NT2/D1 (cell line): ENCODE measurements around the gene ATG101.

Experiments used
- DNase-seq: peaks from one replicate; pipeline ENCODE4 v3.0.0-alpha.2; 2011; ENCODE audit warnings: low read depth, low spot score
- H3K27me3 ChIP-seq: 2 replicates; pipeline ENCODE4 v1.6.0; 2011; ENCODE audit warnings: mild to moderate bottlenecking; ENCODE audit not compliant: insufficient read length, insufficient read depth
- H3K36me3 ChIP-seq: 2 replicates; pipeline ENCODE4 v1.6.1; 2011; ENCODE audit warnings: mild to moderate bottlenecking, low read length, mixed read lengths; ENCODE audit not compliant: insufficient read depth, insufficient read length
- H3K4me1 ChIP-seq: 2 replicates; pipeline ENCODE4 v1.5.1; 2011; ENCODE audit not compliant: insufficient read depth, insufficient read length
- H3K4me3 ChIP-seq: 2 replicates; pipeline ENCODE4 v1.5.1; 2011; ENCODE audit warnings: low read depth; ENCODE audit not compliant: insufficient read length
- H3K9ac ChIP-seq: 2 replicates; pipeline ENCODE4 v1.6.0; 2011; ENCODE audit warnings: low read depth; ENCODE audit not compliant: insufficient read length
- H3K9me3 ChIP-seq: 2 replicates; pipeline ENCODE4 v1.5.1; 2011; ENCODE audit warnings: mild to moderate bottlenecking, low read length; ENCODE audit not compliant: insufficient read depth
- SUZ12 ChIP-seq: IDR thresholded peaks from 2 replicates; pipeline ENCODE4 v1.6.1; 2011; ENCODE audit not compliant: insufficient read length, insufficient read depth; ENCODE audit errors: extremely low read depth
- YY1 ChIP-seq: IDR thresholded peaks from 2 replicates; pipeline ENCODE4 v1.6.1; 2011; ENCODE audit not compliant: insufficient read length, insufficient read depth
- ZNF274 ChIP-seq: IDR thresholded peaks from 2 replicates; pipeline ENCODE4 v1.6.1; 2011; ENCODE audit warnings: mild to moderate bottlenecking, low read depth, low read length

The ATG101 gene

DNA sequence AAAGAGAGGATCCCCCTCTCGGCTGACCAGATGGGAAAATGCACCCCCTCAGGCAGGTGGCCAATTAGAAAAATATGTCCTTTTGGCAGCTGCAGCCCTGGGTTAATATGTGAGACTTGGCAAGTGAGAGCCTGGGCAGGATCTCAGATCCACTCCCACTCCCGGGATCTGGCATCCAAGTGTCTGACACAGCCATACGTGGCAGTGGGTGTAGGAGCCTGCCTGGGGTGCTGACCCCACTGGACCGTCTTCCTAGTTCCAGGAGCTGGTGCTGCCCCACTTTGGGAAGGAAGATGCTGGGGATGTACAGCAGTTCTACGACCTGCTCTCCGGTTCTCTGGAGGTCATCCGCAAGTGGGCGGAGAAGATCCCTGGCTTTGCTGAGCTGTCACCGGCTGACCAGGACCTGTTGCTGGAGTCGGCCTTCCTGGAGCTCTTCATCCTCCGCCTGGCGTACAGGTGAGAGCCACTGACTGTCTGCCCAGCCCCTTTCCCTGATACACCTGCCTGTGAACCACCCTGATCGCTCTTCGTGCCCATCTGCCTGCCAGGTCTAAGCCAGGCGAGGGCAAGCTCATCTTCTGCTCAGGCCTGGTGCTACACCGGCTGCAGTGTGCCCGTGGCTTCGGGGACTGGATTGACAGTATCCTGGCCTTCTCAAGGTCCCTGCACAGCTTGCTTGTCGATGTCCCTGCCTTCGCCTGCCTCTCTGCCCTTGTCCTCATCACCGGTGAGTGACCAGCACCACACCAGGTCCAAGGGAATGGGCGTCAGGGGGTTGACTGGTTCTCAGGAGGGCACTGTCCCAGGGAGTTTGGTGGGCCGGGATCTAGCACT, 12.8 kb upstream of the ATG101 start:
- no peak for DNase-seq
- no peaks in the 10 kb centered on the region for H3K9me3 ChIP-seq
- no peak overlapping the region for H3K4me3 ChIP-seq
- no peak for TF ChIP-seq YY1
- no peak for TF ChIP-seq ZNF274
- TF ChIP-seq SUZ12: no peak
- peaks cover 9% of the 10 kb centered on the region for H3K4me1 ChIP-seq
- peak overlapping the region; percentile 17 for H3K9ac ChIP-seq
- peaks cover 8% of the 10 kb centered on the region for H3K27me3 ChIP-seq
- H3K36me3 ChIP-seq: peaks cover 68% of the 10 kb centered on the region

GRCh38 chr12:52057638-52058576, 11.9 kb upstream of the ATG101 start:
- H3K9me3 ChIP-seq: no peaks in the 10 kb centered on the region
- peaks cover 61% of the 10 kb centered on the region for H3K36me3 ChIP-seq
- H3K27me3 ChIP-seq: peaks cover under 1% of the 10 kb centered on the region
- TF ChIP-seq YY1 (no peak), SUZ12 (no peak), ZNF274 (no peak)
- H3K9ac ChIP-seq: peak overlapping the region; percentile 17
- DNase-seq: no peak
- H3K4me3 ChIP-seq: no peak overlapping the region
- peaks cover 3% of the 10 kb centered on the region for H3K4me1 ChIP-seq

DNA sequence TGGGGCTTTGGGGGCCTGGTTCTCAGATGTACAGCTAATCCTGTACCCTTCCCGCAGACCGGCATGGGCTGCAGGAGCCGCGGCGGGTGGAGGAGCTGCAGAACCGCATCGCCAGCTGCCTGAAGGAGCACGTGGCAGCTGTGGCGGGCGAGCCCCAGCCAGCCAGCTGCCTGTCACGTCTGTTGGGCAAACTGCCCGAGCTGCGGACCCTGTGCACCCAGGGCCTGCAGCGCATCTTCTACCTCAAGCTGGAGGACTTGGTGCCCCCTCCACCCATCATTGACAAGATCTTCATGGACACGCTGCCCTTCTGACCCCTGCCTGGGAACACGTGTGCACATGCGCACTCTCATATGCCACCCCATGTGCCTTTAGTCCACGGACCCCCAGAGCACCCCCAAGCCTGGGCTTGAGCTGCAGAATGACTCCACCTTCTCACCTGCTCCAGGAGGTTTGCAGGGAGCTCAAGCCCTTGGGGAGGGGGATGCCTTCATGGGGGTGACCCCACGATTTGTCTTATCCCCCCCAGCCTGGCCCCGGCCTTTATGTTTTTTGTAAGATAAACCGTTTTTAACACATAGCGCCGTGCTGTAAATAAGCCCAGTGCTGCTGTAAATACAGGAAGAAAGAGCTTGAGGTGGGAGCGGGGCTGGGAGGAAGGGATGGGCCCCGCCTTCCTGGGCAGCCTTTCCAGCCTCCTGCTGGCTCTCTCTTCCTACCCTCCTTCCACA, 11.0 kb upstream of the ATG101 start:
- H3K9me3 ChIP-seq: no peaks in the 10 kb centered on the region

DNA sequence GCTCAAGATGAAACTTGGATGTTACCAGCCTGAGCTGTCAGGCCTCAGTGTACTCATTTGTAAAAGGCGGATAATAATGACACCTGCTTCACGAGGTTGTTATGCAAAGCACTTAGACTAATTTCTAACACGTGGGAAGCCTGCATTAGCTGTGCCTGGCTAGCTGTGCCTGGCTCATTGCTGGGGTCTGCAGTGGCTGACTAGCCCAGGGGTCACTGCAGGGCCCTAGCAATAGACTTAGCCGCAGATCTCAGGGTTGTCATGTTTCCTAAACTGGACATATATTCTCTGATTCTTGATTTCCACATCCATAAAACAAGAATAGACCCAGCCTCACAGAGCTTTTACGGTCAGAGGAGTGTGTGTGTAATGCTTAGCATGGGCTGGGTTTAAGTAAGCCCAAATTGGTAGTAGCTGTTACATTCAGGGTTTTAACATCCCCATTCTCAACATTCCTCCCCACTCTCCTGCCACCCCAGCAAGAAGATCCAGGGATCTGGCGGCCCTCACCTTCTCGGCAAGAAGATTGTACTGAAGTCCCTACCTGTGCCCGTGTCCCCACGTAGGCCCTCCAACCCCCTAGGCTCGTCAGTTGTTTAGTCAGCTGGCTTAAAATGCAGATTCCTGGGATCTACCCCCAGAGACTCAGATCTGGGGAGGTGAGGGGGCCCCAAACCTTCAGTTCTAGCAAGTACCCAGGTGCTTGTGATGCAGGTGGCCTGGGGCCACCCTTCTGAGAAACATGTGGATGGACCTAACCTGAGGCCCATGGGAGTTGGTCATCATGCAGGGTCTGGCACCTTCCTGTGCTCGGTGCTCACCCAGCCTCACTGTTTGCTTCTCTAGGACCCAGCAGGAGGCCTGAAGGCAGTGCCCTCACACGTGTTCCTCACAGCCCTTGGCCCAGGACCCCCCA, 9.9 kb upstream of the ATG101 start:
- Histone ChIP-seq H3K27me3 (no peaks in the 10 kb centered on the region), H3K36me3 (peaks cover 49% of the 10 kb centered on the region), H3K9me3 (no peaks in the 10 kb centered on the region), H3K9ac (no peak overlapping the region), H3K4me3 (no peak overlapping the region), H3K4me1 (peaks cover 3% of the 10 kb centered on the region)
- DNase-seq: no peak
- TF ChIP-seq ZNF274 (no peak), YY1 (no peak), SUZ12 (no peak)

More for the DNA sequence above, 11.0 kb upstream of the ATG101 start:
- TF ChIP-seq YY1 (no peak), ZNF274 (no peak), SUZ12 (no peak)
- Histone ChIP-seq H3K9ac (no peak overlapping the region), H3K36me3 (peaks cover 60% of the 10 kb centered on the region), H3K4me3 (no peak overlapping the region), H3K4me1 (peaks cover 3% of the 10 kb centered on the region), H3K27me3 (no peaks in the 10 kb centered on the region)
- DNase-seq: no peak

- Histone ChIP-seq H3K4me3 (no peak overlapping the region), H3K4me1 (peaks cover 3% of the 10 kb centered on the region), H3K27me3 (peaks cover 3% of the 10 kb centered on the region), H3K9ac (no peak overlapping the region), H3K9me3 (no peaks in the 10 kb centered on the region), H3K36me3 (peaks cover 41% of the 10 kb centered on the region)
- no peak for TF ChIP-seq YY1
- no peak for TF ChIP-seq SUZ12
- TF ChIP-seq ZNF274: no peak
- no peak for DNase-seq
Measured at GRCh38 chr12:52060498-52061177, 9.1 kb upstream of the ATG101 start.
